HG03159 (cell line): ENCODE results near the gene GPER1.
"Not testable (repeated sequence)": the region's sequence is repeated elsewhere in the genome, so short reads cannot be mapped to it uniquely, and the experiment has no call there.

Experiments
- ATAC-seq: cut with Tn5 transposase; IDR thresholded peaks from one replicate; pipeline ENCODE4 v1.9.1; 2021; ENCODE audit warnings: mild to moderate bottlenecking, moderate library complexity; ENCODE audit not compliant: unreplicated experiment

The GPER1 gene

GRCh38 chr7:1087952-1088920 is at the start of gene GPER1:
Gene GPER1 (plus strand): TSS chr7:1088113. CDS start chr7:1091729, 3,616 bp downstream.
- no peak for ATAC-seq

- not testable (repeated sequence) for ATAC-seq
Observed at GRCh38 chr7:1040233-1040632, 47.7 kb upstream of the GPER1 start.

GRCh38 chr7:1040790-1041189 is 47.1 kb upstream of the GPER1 start:
- no peak for ATAC-seq

GRCh38 chr7:1041551-1042491 is 46.1 kb upstream of the GPER1 start:
- ATAC-seq, result no peak

GRCh38 chr7:1042492-1042833 is 45.5 kb upstream of the GPER1 start:
- no peak for ATAC-seq

GRCh38 chr7:1043552-1044188 is 44.2 kb upstream of the GPER1 start:
- no peak for ATAC-seq

GRCh38 chr7:1044189-1045068 is 43.5 kb upstream of the GPER1 start, which contains the start of gene GPR146:
Gene GPR146 (plus strand): TSS chr7:1044546. CDS start chr7:1057516, 12,970 bp downstream.
- ATAC-seq, result peak; percentile 92

GRCh38 chr7:1045069-1046063 is 42.5 kb upstream of the GPER1 start:
- ATAC-seq, result no peak

GRCh38 chr7:1046722-1047679 is 40.9 kb upstream of the GPER1 start:
- no peak for ATAC-seq

- ATAC-seq, result no peak
Observed at GRCh38 chr7:1049006-1049741, 38.7 kb upstream of the GPER1 start.

GRCh38 chr7:1049801-1050200 is 38.1 kb upstream of the GPER1 start:
- no peak for ATAC-seq

GRCh38 chr7:1050254-1050906 is 37.5 kb upstream of the GPER1 start:
- ATAC-seq, result no peak

GRCh38 chr7:1050956-1051690 is 36.8 kb upstream of the GPER1 start:
- ATAC-seq, result no peak

GRCh38 chr7:1052031-1052818 is 35.7 kb upstream of the GPER1 start:
- ATAC-seq, result no peak

- no peak for ATAC-seq
Observed at GRCh38 chr7:1053002-1053411, 34.9 kb upstream of the GPER1 start.
